HFFc6 (cell line): Measurements from ENCODE around the gene UMAD1. TPM values are rescaled to one million over a fixed set of nuclear protein-coding genes. Genes with fewer than 3 reads are reported as not detected.

ENCODE experiments used
- DNase-seq: peaks from one replicate; pipeline ENCODE4 v3.0.0-alpha.2; 2018
- H3K27ac Mint-ChIP-seq: 2 replicates; pipeline ENCODE4 v1.8.0; 2020; ENCODE audit warnings: mild to moderate bottlenecking, mixed read lengths
- H3K27me3 Mint-ChIP-seq: 2 replicates; pipeline ENCODE4 v1.8.0; 2021; ENCODE audit warnings: mild to moderate bottlenecking, moderate library complexity, mixed read lengths; ENCODE audit not compliant: insufficient read depth
- H3K36me3 Mint-ChIP-seq: 2 replicates; pipeline ENCODE4 v1.8.0; 2021; ENCODE audit warnings: low read depth, mixed read lengths
- H3K4me1 Mint-ChIP-seq: 2 replicates; pipeline ENCODE4 v1.8.0; 2020; ENCODE audit warnings: low read depth, mixed read lengths
- H3K4me3 Mint-ChIP-seq: 2 replicates; pipeline ENCODE4 v1.8.0; 2020; ENCODE audit warnings: mild to moderate bottlenecking, moderate library complexity, mixed read lengths
- H3K9me3 Mint-ChIP-seq: 2 replicates; pipeline ENCODE4 v1.8.0; 2020; ENCODE audit warnings: mild to moderate bottlenecking, mixed read lengths
- CTCF ChIP-seq: fragments of 200-600 bp; sonication (generic); IDR thresholded peaks from 2 replicates; pipeline ENCODE4 v1.5.0; 2021; ENCODE audit warnings: antibody characterized with exemption, mild to moderate bottlenecking
- total RNA-seq, 6 experiments: library from RNA; stranded (reverse); fragmentation: NEBNext Ultra II Directional; extraction: Animal tissue kit (Norgen Biotek cat#: 25700); gene quantifications; 2 replicates in 1 of 6; 3 replicates in 5 of 6; pipeline ENCODE4 v1.2.3, GENCODE V29; 2021

The UMAD1 gene
- total RNA-seq, 6 experiments from 2014 or later, result 11.6 to 14.6 (median 12.1) TPM

GRCh38 chr7:7693881-7694280 lies 53.3 kb downstream of the UMAD1 start:
- DNase-seq, result peak; percentile 85
- no peak for TF ChIP-seq CTCF
- Mint-ChIP-seq H3K4me1 (peaks cover 58% of the 10 kb centered on the region), H3K27ac (no peak overlapping the region), H3K4me3 (no peak overlapping the region), H3K9me3 (no peaks in the 10 kb centered on the region), H3K36me3 (peaks cover 8% of the 10 kb centered on the region), H3K27me3 (no peaks in the 10 kb centered on the region)

- Mint-ChIP-seq H3K27ac (peak overlapping the region; percentile 58), H3K27me3 (no peaks in the 10 kb centered on the region), H3K4me1 (peaks cover 62% of the 10 kb centered on the region), H3K4me3 (0 out of 2 replicates have a peak overlapping the region, but pooled peaks have one; percentile 28), H3K9me3 (no peaks in the 10 kb centered on the region), H3K36me3 (peaks cover 8% of the 10 kb centered on the region)
- no peak for TF ChIP-seq CTCF
- no peak for DNase-seq
Measured at GRCh38 chr7:7694542-7694941, 54.0 kb downstream of the UMAD1 start.

- no peak for TF ChIP-seq CTCF
- no peak overlapping the region for H3K4me3 Mint-ChIP-seq
- peaks cover 8% of the 10 kb centered on the region for H3K36me3 Mint-ChIP-seq
- no peaks in the 10 kb centered on the region for H3K27me3 Mint-ChIP-seq
- H3K9me3 Mint-ChIP-seq, result no peaks in the 10 kb centered on the region
- no peak for DNase-seq
- peaks cover 69% of the 10 kb centered on the region for H3K4me1 Mint-ChIP-seq
- no peak overlapping the region; the same call in 1 of the 2 replicates for H3K27ac Mint-ChIP-seq
Measured at GRCh38 chr7:7695111-7695817, 54.7 kb downstream of the UMAD1 start.

- Mint-ChIP-seq H3K9me3 (no peaks in the 10 kb centered on the region), H3K4me1 (peaks cover 79% of the 10 kb centered on the region), H3K36me3 (peaks cover 8% of the 10 kb centered on the region), H3K4me3 (peak overlapping the region; percentile 80), H3K27ac (peak overlapping the region; percentile 89), H3K27me3 (no peaks in the 10 kb centered on the region)
- TF ChIP-seq CTCF, result no peak
- DNase-seq, result peak; percentile 27
Measured at GRCh38 chr7:7696458-7697119, 56.0 kb downstream of the UMAD1 start.

GRCh38 chr7:7698930-7699329 lies 58.4 kb downstream of the UMAD1 start:
- no peak for TF ChIP-seq CTCF
- DNase-seq, result no peak
- H3K4me1 Mint-ChIP-seq, result peaks cover 79% of the 10 kb centered on the region
- H3K27ac Mint-ChIP-seq, result no peak overlapping the region
- H3K4me3 Mint-ChIP-seq, result no peak overlapping the region
- no peaks in the 10 kb centered on the region for H3K9me3 Mint-ChIP-seq
- H3K36me3 Mint-ChIP-seq, result peaks cover 8% of the 10 kb centered on the region
- H3K27me3 Mint-ChIP-seq, result no peaks in the 10 kb centered on the region
